ENCODE measurements around the gene SPATA7. TPM values are rescaled to one million over a fixed set of nuclear protein-coding genes. Genes with fewer than 3 reads are reported as not detected.
A peak's percentile ranks its signal among the peaks of the same experiment; 100 is the strongest.

Gene SPATA7
- total and polyA plus RNA-seq, 4 donors: 2.9 to 5.0 (median 4.4) TPM

GRCh38 chr14:88388741-88389282 is 3.4 kb downstream of the SPATA7 start:
- 61% methylated on average over 6 of the region's 6 CpGs for WGBS
- Histone ChIP-seq H3K4me3 (ENCODE audit: low read depth in 1 of 3, low read length in 3 of 3) (no peak overlapping the region), H3K36me3 (ENCODE audit: control insufficient read depth in 4 of 4, insufficient read depth in 3 of 4, low read depth in 1 of 4, low read length in 3 of 4) (peaks cover 0 to 2% (median 0%) of the 10 kb centered on the region in 4 donors), H3K27ac (ENCODE audit: low read depth in 1 of 2, low read length in 2 of 2) (no peak overlapping the region), H3K27me3 (ENCODE audit: control insufficient read depth in 4 of 4, insufficient read depth in 4 of 4, low read length in 3 of 4) (no peaks in the 10 kb centered on the region), H3K4me1 (ENCODE audit: control insufficient read depth in 4 of 4, insufficient read depth in 4 of 4, low read length in 3 of 4) (peaks cover 0 to 16% (median 10%) of the 10 kb centered on the region in 4 donors), H3K9me3 (ENCODE audit: control insufficient read depth in 4 of 4, low read length in 3 of 4) (no peaks in the 10 kb centered on the region), H3K9ac (ENCODE audit: low read depth in 1 of 2, low read length in 2 of 2) (no peak overlapping the region)
- DNase-seq (ENCODE audit: low spot score): no peak
- TF ChIP-seq CTCF (IDR thresholded peaks at IDR 0.05; ENCODE audit: low read depth, low read length, missing input control) (no peak), FOXA2 (IDR thresholded peaks at IDR 0.05) (peak; percentile 49), REST (IDR thresholded peaks at IDR 0.05) (no peak), HNF4A (conservative IDR thresholded peaks at IDR 0.05) (peak; percentile 15 to 57), MAX (IDR thresholded peaks at IDR 0.05) (no peak), FOXA1 (IDR thresholded peaks at IDR 0.05) (no peak), RXRA (IDR thresholded peaks at IDR 0.05) (no peak)

- Histone ChIP-seq H3K4me3 (ENCODE audit: low read depth in 1 of 3, low read length in 3 of 3) (no peak overlapping the region), H3K36me3 (ENCODE audit: control insufficient read depth in 4 of 4, insufficient read depth in 3 of 4, low read depth in 1 of 4, low read length in 3 of 4) (peaks cover 3 to 8% (median 5%) of the 10 kb centered on the region in 4 donors), H3K27ac (ENCODE audit: low read depth in 1 of 2, low read length in 2 of 2) (no peak overlapping the region), H3K9ac (ENCODE audit: low read depth in 1 of 2, low read length in 2 of 2) (no peak overlapping the region), H3K4me1 (ENCODE audit: control insufficient read depth in 4 of 4, insufficient read depth in 4 of 4, low read length in 3 of 4) (peaks cover 0 to 4% (median 0%) of the 10 kb centered on the region in 4 donors), H3K27me3 (ENCODE audit: control insufficient read depth in 4 of 4, insufficient read depth in 4 of 4, low read length in 3 of 4) (no peaks in the 10 kb centered on the region), H3K9me3 (ENCODE audit: control insufficient read depth in 4 of 4, low read length in 3 of 4) (no peaks in the 10 kb centered on the region)
- DNase-seq (ENCODE audit: low spot score): no peak
- WGBS: 98% methylated on average over 2 of the region's 2 CpGs
- no peak for TF ChIP-seq FOXA2 (IDR thresholded peaks at IDR 0.05)
- TF ChIP-seq ATF3 (IDR thresholded peaks at IDR 0.05): no peak
- TF ChIP-seq REST (IDR thresholded peaks at IDR 0.05): no peak
- TF ChIP-seq JUND (IDR thresholded peaks at IDR 0.05): no peak
- no peak for TF ChIP-seq GABPA (IDR thresholded peaks at IDR 0.05 in 1 of 2, conservative IDR thresholded peaks at IDR 0.05 in 1 of 2)
- no peak for TF ChIP-seq RXRA (IDR thresholded peaks at IDR 0.05)
- no peak for TF ChIP-seq NR2F2 (IDR thresholded peaks at IDR 0.05)
- TF ChIP-seq ZBTB33 (IDR thresholded peaks at IDR 0.05): no peak
- TF ChIP-seq SP1 (IDR thresholded peaks at IDR 0.05): no peak
Observed at GRCh38 chr14:88392609-88393008, 7.2 kb downstream of the SPATA7 start.
